Measurements from ENCODE around the gene IVL.

Gene IVL

DNA sequence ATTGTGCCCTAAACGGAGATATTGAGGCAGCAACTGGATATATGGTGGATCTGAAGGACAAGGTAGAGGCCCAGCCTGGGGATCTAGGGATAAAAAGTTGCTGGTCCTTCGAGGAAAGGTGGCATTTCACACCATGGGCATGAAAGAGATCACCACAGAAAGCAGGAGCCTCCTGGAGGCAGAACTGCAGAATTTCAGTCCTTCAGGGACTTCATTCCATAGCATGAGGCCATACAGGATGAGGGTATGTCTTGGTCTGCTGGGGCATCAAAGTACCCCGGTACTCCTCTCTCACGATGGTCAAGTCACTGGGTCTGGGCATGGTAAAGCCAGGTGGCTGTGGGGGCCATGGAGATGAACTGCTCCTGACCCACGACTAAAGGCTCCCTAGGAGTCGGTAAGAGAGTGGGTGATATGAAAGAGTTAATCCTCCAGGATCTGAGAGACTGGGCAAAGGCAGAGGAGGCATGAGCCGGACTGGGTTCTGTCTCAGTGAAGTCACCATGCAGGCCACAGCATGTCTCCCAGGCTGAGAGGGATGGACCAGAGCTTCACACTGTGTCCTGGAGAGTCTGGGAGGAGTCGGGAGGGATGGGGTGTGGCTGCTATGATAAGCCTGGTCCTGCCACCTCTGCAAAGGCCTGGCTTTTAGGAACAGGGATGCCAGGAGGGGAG lies 32.8 kb downstream of the IVL start:
- Histone ChIP-seq H3K4me1 (ENCODE audit: insufficient read depth, low read length) (no peaks in the 10 kb centered on the region), H2AFZ (ENCODE audit: low read depth, low read length) (no peak overlapping the region), H3K9me3 (ENCODE audit: low read length) (no peaks in the 10 kb centered on the region), H3K27me3 (ENCODE audit: insufficient read depth, low read length) (peaks cover 2% of the 10 kb centered on the region), H3K36me3 (ENCODE audit: insufficient read depth, low read length) (no peaks in the 10 kb centered on the region), H3K4me3 (ENCODE audit: low read length) (no peak overlapping the region)

DNA sequence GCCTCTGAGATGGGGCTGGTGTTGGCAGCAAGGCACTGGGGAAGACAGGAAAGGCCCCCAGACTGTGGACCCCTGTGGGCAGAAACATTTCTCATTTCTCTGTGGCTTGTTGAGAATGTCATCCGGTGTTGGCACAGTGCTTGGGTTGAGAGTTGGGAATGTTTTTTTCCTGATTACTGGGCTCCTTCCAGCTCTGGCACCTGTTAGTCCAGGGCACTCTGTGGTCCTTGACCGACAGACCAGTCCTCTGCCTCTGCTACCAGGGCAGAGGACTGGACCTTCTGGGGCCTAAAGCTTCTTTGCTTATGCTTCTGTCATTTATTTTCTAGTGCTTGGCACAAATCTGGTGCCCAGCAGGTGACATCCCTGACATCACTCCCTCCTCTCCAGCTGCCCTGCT lies 33.8 kb downstream of the IVL start:
- no peak overlapping the region for H3K4me3 ChIP-seq (ENCODE audit: low read length)
- no peaks in the 10 kb centered on the region for H3K4me1 ChIP-seq (ENCODE audit: insufficient read depth, low read length)
- peaks cover 2% of the 10 kb centered on the region for H3K27me3 ChIP-seq (ENCODE audit: insufficient read depth, low read length)
- no peak overlapping the region for H2AFZ ChIP-seq (ENCODE audit: low read depth, low read length)
- no peaks in the 10 kb centered on the region for H3K9me3 ChIP-seq (ENCODE audit: low read length)
- no peaks in the 10 kb centered on the region for H3K36me3 ChIP-seq (ENCODE audit: insufficient read depth, low read length)

DNA sequence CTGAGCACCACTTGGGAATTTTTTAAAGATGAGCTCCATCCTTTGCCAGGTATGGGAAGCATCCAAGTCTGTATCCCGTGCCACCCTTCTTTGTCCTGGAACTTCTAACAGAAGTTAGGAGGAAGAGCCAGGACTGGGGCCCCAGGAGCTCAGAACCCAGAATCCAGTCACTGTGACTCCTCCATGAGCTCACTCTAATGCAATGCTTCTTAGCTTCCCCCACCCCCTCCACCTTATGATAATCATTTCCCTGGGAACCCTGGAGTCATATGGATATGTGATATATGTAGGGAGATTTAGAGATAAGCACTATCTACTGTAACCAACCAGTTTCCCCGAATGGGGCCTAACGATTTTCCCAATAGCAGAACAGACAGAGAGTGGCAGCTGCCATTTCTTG lies 37.9 kb downstream of the IVL start:
- H3K4me3 ChIP-seq (ENCODE audit: low read length): no peak overlapping the region
- H3K36me3 ChIP-seq (ENCODE audit: insufficient read depth, low read length): no peaks in the 10 kb centered on the region
- no peak overlapping the region for H2AFZ ChIP-seq (ENCODE audit: low read depth, low read length)
- H3K27me3 ChIP-seq (ENCODE audit: insufficient read depth, low read length): peaks cover 7% of the 10 kb centered on the region
- H3K9me3 ChIP-seq (ENCODE audit: low read length): no peaks in the 10 kb centered on the region
- no peaks in the 10 kb centered on the region for H3K4me1 ChIP-seq (ENCODE audit: insufficient read depth, low read length)

DNA sequence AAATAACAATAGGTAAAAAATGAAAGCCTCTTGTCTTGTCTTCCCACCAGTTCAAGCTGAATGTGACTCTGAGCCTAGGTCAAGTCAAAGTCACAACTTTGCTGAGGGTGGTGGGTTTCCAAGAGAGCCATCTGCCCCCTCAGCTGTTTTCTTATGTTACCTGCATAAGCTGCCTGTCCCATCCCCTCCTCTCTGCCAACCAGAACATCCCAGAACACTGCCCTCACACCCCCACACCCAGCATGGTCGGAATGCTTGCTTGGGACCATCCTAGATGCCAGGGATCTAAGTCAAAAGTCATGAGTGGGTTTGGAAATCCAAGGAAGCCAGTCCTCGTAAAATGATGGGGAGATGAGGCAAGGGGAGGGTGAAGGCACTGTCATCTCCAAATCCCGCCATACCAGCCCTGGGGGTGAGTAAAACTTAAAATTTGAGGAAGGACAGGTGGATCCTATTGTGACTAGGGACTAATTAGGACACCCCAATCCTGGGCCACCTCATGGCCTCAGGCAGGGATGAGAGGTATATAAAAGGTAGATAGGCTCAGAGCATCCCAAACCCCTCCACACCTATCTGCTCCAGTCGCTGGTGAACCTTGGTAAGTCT lies 38.4 kb downstream of the IVL start, which contains the start of gene SPRR5:
SPRR5 (plus strand) TSS at position 556 of the 606 bp plus-strand sequence. CDS start 1,349 bp downstream, outside the sequence.
- Histone ChIP-seq H3K9me3 (ENCODE audit: low read length) (no peaks in the 10 kb centered on the region), H3K27me3 (ENCODE audit: insufficient read depth, low read length) (peaks cover 7% of the 10 kb centered on the region), H3K4me3 (ENCODE audit: low read length) (no peak within 1 kb of the TSS), H2AFZ (ENCODE audit: low read depth, low read length) (no peak within 1 kb of the TSS), H3K4me1 (ENCODE audit: insufficient read depth, low read length) (no peaks in the 10 kb centered on the region), H3K36me3 (ENCODE audit: insufficient read depth, low read length) (no peaks in the 10 kb centered on the region)

DNA sequence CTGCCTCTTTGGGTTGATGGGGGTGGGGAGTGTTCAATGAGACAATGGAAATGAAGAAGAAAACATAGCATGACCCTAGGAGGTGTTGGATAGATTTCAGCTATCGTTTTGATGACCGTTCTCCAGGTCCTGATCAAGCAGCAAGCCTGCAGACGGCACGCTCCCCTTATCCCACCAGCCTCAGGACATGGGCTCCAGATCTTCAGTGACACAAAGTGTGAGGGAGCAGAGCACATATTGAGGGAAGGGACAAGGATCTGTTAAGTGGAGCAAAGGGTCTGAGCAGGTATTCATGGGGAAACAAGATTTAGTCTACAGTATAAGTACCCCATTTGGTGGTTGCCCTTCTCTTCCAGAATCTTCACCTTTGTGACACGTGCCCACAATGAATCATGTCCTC lies 43.4 kb downstream of the IVL start:
- Histone ChIP-seq H3K9me3 (ENCODE audit: low read length) (no peaks in the 10 kb centered on the region), H3K4me1 (ENCODE audit: insufficient read depth, low read length) (no peaks in the 10 kb centered on the region), H3K4me3 (ENCODE audit: low read length) (no peak overlapping the region), H2AFZ (ENCODE audit: low read depth, low read length) (no peak overlapping the region), H3K27me3 (ENCODE audit: insufficient read depth, low read length) (peaks cover 5% of the 10 kb centered on the region), H3K36me3 (ENCODE audit: insufficient read depth, low read length) (no peaks in the 10 kb centered on the region)

DNA sequence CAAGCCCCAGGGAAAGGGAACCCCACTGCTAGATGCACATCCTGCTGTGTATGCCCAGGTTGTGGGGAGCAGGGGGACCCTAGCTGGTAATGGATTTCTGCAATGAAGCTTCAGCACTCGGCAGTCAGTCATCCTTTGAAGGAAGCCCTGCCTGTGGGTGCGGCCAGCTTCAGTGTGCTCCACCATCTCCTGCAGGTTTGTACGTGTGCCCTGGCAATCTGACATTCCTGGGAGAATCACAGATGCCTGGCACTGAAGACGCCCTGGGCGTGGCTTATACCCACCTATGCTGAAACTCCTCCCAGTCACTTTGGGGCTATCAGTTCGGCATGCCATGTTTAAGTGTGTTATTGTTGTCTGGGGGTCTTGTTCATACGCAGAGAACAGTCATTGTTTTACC lies 45.4 kb downstream of the IVL start:
- no peak overlapping the region for H3K4me3 ChIP-seq (ENCODE audit: low read length)
- H2AFZ ChIP-seq (ENCODE audit: low read depth, low read length): no peak overlapping the region
- H3K9me3 ChIP-seq (ENCODE audit: low read length): no peaks in the 10 kb centered on the region
- H3K27me3 ChIP-seq (ENCODE audit: insufficient read depth, low read length): peaks cover 5% of the 10 kb centered on the region
- H3K36me3 ChIP-seq (ENCODE audit: insufficient read depth, low read length): no peaks in the 10 kb centered on the region
- H3K4me1 ChIP-seq (ENCODE audit: insufficient read depth, low read length): no peaks in the 10 kb centered on the region

DNA sequence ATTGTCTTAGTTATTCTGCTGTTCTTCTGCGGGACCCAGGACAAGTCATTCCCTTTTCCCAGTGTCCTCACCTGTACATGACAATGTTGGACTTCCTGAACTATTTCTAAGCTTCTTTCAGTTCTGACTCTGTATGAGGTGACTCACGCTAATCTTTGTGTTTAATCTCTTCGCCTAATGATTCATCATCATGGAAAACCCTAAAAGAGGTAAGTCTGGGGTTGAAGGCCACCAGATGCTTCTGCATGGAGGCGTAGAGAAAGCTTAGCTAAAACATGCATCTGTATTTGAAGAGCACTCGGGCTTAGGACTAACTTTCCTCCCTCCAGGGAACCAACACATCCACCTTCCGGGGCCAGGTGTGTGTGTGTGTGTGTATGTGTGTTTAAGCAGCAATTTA lies 46.1 kb downstream of the IVL start:
- H3K4me3 ChIP-seq (ENCODE audit: low read length): no peak overlapping the region

DNA sequence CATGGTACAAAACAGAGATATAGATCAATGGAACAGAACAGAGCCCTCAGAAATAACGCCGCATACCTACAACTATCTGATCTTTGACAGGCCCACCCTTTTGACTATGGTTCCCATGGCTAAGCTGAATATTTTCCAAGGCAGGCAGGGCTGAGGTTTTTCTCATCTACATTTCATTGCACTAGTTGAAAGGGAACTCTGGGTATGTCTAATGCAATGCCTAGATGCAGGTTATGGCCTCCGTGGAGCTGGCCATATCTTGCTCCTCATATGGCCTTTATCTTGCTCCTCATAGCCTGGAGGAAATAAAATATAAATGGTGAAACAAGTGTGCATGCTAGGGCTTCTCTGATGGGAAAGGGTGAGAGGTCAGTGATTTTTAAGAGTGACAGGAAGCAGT lies 49.2 kb downstream of the IVL start:
- H3K4me1 ChIP-seq (ENCODE audit: insufficient read depth, low read length): no peaks in the 10 kb centered on the region
- H3K36me3 ChIP-seq (ENCODE audit: insufficient read depth, low read length): no peaks in the 10 kb centered on the region
- H3K9me3 ChIP-seq (ENCODE audit: low read length): no peaks in the 10 kb centered on the region
- H3K27me3 ChIP-seq (ENCODE audit: insufficient read depth, low read length): peaks cover 3% of the 10 kb centered on the region
- H2AFZ ChIP-seq (ENCODE audit: low read depth, low read length): no peak overlapping the region
- H3K4me3 ChIP-seq (ENCODE audit: low read length): no peak overlapping the region

More for the DNA sequence above, 46.1 kb downstream of the IVL start:
- Histone ChIP-seq H2AFZ (ENCODE audit: low read depth, low read length) (no peak overlapping the region), H3K27me3 (ENCODE audit: insufficient read depth, low read length) (peaks cover 5% of the 10 kb centered on the region), H3K9me3 (ENCODE audit: low read length) (no peaks in the 10 kb centered on the region), H3K36me3 (ENCODE audit: insufficient read depth, low read length) (no peaks in the 10 kb centered on the region), H3K4me1 (ENCODE audit: insufficient read depth, low read length) (no peaks in the 10 kb centered on the region)

DNA sequence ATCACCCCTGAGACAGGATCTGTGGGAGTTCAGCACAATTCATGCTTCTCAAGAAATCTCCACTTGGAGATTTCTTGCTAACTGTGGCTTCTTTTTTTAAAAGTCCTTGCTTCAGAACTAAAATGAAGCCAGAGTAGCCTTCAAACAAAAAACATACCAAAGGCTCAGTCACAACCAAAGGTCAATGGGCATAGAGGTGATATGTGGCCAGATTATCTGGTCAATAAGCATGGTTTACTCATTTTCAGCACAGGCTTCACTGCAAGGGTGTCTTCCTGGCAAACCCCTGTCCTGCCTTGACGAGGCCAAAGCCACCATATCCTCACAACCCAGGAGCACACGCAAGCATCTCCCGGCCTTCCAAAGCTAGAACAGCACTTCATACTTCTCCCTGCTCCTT lies 50.9 kb downstream of the IVL start:
- Histone ChIP-seq H3K4me3 (ENCODE audit: low read length) (no peak overlapping the region), H3K36me3 (ENCODE audit: insufficient read depth, low read length) (no peaks in the 10 kb centered on the region), H2AFZ (ENCODE audit: low read depth, low read length) (no peak overlapping the region), H3K4me1 (ENCODE audit: insufficient read depth, low read length) (no peaks in the 10 kb centered on the region), H3K27me3 (ENCODE audit: insufficient read depth, low read length) (peaks cover 3% of the 10 kb centered on the region), H3K9me3 (ENCODE audit: low read length) (no peaks in the 10 kb centered on the region)

DNA sequence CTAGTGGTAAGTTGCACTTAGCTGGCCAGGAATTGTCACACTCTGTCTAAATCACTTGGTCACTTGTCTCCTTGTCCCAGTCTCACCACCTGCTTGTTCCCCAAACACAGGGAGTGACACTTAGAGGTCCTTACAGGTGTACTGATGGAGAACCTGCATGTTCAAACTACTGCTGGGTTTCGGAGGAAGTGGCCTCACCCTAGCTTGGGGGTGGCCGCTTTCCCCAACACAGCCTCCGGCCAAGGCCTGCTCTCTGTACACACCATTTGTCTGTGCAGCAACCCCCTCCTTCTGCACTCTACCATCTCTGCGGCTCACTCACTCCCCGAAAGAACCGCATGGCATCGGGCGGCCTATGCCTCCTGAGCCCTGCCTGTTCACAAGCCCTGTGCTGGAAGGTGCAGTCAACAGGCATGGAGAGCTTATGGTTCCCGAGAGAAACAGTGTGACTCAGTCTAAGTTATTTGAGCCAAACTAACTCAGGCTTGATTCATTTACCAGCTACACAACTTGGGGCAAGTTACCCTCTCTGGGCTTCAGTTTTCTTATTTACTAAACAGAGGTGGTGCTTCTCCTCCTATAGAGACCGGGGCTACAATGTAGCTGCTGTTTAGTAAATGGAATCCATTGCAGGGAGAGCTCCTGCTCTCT lies 51.6 kb downstream of the IVL start:
- Histone ChIP-seq H3K4me3 (ENCODE audit: low read length) (no peak overlapping the region), H3K4me1 (ENCODE audit: insufficient read depth, low read length) (no peaks in the 10 kb centered on the region), H3K36me3 (ENCODE audit: insufficient read depth, low read length) (no peaks in the 10 kb centered on the region), H3K9me3 (ENCODE audit: low read length) (no peaks in the 10 kb centered on the region), H2AFZ (ENCODE audit: low read depth, low read length) (no peak overlapping the region), H3K27me3 (ENCODE audit: insufficient read depth, low read length) (peaks cover 3% of the 10 kb centered on the region)

DNA sequence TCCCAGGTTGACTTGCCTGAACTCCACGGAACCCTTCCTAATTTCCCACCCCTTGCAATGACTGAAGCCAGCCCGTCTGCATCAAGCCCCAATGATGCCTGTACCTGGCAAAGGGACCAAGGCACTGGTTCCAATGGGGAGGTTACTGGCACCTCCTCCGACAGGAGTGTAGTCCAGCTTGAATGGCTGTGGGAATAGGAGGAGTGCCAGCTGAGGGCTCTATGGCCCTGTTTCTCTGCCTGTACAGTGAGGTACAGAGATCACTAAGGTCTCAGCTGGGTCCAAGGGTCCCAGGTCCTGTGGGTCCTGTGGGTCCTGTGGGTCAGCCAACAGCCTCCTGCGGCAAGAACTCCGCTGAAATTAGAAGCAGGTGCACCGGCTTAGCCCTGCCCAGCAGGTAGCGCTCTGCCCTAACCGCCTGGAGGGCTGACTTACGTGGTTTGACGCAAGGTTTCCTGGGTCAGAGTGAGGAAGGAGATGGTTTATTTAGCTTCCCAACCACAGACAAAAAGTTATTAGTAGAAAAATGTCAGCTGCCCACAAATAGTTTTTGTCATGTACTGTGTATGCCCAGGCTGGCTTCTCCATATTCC lies 52.2 kb downstream of the IVL start:
- peaks cover 4% of the 10 kb centered on the region for H3K27me3 ChIP-seq (ENCODE audit: insufficient read depth, low read length)
- no peak overlapping the region for H3K4me3 ChIP-seq (ENCODE audit: low read length)
- no peaks in the 10 kb centered on the region for H3K4me1 ChIP-seq (ENCODE audit: insufficient read depth, low read length)
- no peak overlapping the region for H2AFZ ChIP-seq (ENCODE audit: low read depth, low read length)
- H3K9me3 ChIP-seq (ENCODE audit: low read length): no peaks in the 10 kb centered on the region
- H3K36me3 ChIP-seq (ENCODE audit: insufficient read depth, low read length): no peaks in the 10 kb centered on the region

All from neuron (in vitro differentiated cells).